GM21526 (cell line): ENCODE data around the gene VAV2.

Source experiments
- ATAC-seq: cut with Tn5 transposase; IDR thresholded peaks from one replicate; pipeline ENCODE4 v1.9.1; 2021; ENCODE audit warnings: moderate library complexity; ENCODE audit not compliant: unreplicated experiment, low FRiP score

VAV2 gene

GRCh38 chr9:133943781-133944745, 48.1 kb downstream of the VAV2 start:
- ATAC-seq = no peak

- ATAC-seq = no peak
Observed at GRCh38 chr9:133943036-133943780, 48.9 kb downstream of the VAV2 start.

- ATAC-seq = no peak
Observed at GRCh38 chr9:133942206-133942975, 49.7 kb downstream of the VAV2 start.

- ATAC-seq = no peak
Observed at GRCh38 chr9:133939845-133940244, 52.3 kb downstream of the VAV2 start.

- ATAC-seq = no peak
Observed at GRCh38 chr9:133939171-133939785, 52.8 kb downstream of the VAV2 start.

GRCh38 chr9:133938753-133939152, 53.4 kb downstream of the VAV2 start:
- no peak for ATAC-seq

- no peak for ATAC-seq
Observed at GRCh38 chr9:133938086-133938485, 54.0 kb downstream of the VAV2 start.

- ATAC-seq = no peak
Observed at GRCh38 chr9:133937120-133937519, 55.0 kb downstream of the VAV2 start.

- ATAC-seq = no peak
Observed at GRCh38 chr9:133935328-133936005, 56.7 kb downstream of the VAV2 start.

GRCh38 chr9:133934482-133935232, 57.5 kb downstream of the VAV2 start:
- ATAC-seq = no peak

GRCh38 chr9:133933426-133934026, 58.6 kb downstream of the VAV2 start:
- no peak for ATAC-seq

GRCh38 chr9:133932633-133933032, 59.5 kb downstream of the VAV2 start:
- ATAC-seq = no peak

GRCh38 chr9:133932181-133932580, 59.9 kb downstream of the VAV2 start:
- ATAC-seq = no peak

GRCh38 chr9:133930682-133931485, 61.2 kb downstream of the VAV2 start:
- no peak for ATAC-seq

- ATAC-seq = no peak
Observed at GRCh38 chr9:133930046-133930681, 62.0 kb downstream of the VAV2 start.

GRCh38 chr9:133929599-133929998, 62.5 kb downstream of the VAV2 start:
- ATAC-seq = no peak

- no peak for ATAC-seq
Observed at GRCh38 chr9:133928248-133928764, 63.8 kb downstream of the VAV2 start.
